Body of pancreas (tissue), 4 donors: ENCODE measurements around the gene POU3F3. TPM values are rescaled to one million over a fixed set of nuclear protein-coding genes. Genes with fewer than 3 reads are reported as not detected.

Experiments used
- ATAC-seq: fragments of 150-250 bp; one replicate; pipeline ENCODE4 v1.9.1; 2016
- DNase-seq, 4 donors: peaks; one replicate each; pipeline ENCODE4 v3.0.0-alpha.2; 2019
- H3K27ac ChIP-seq, 4 donors: fragments of 200-600 bp; sonication (generic); 1 replicate in 3 of 4; 2 replicates in 1 of 4; pipeline versions ENCODE4 v1.5.1 to v1.6.1; 2016 to 2019; ENCODE audit warnings: mild to moderate bottlenecking in 1 of 4, mixed read lengths in 1 of 4, moderate library complexity in 1 of 4
- H3K27me3 ChIP-seq, 2 donors: fragments of 200-600 bp; sonication (generic); one replicate each; pipeline ENCODE4 v1.6.0; 2016; ENCODE audit warnings: mild to moderate bottlenecking in 1 of 2
- H3K36me3 ChIP-seq, 2 donors: fragments of 200-600 bp; sonication (generic); replicated peaks in 1 of 2; 2 replicates each; pipeline ENCODE4 v1.5.1; 2016; ENCODE audit warnings: low read depth in 2 of 2; ENCODE audit not compliant: insufficient read depth in 1 of 2
- H3K4me1 ChIP-seq: fragments of 200-600 bp; sonication (generic); one replicate; pipeline ENCODE4 v1.6.0; 2016
- H3K4me3 ChIP-seq, 2 donors: fragments of 200-600 bp; sonication (generic); 1 replicate in 1 of 2; 2 replicates in 1 of 2; pipeline ENCODE4 v1.5.1; 2016 to 2019
- H3K9me3 ChIP-seq, 3 donors: fragments of 200-600 bp; sonication (generic); 1 replicate in 2 of 3; 2 replicates in 1 of 3; pipeline ENCODE4 v1.5.1; 2016
- POLR2A ChIP-seq, 3 donors: fragments of 450-650 bp; IDR thresholded peaks; one replicate each; pipeline ENCODE4 v1.6.1; 2016; ENCODE audit warnings: antibody characterized with exemption in 3 of 3, mild to moderate bottlenecking in 2 of 3
- WGBS, 2 donors: methylation state at CpG; one replicate each; pipeline ENCODE4 v1.1.5; 2017; 5-methylcytosine and 5-hydroxymethylcytosine counted together
- intact Hi-C: fragments of 100-400 bp; cut with DNase I; formaldehyde crosslinking; loops from one replicate; pipeline ENCODE4 v1.15.1; 2023
- total RNA-seq, 2 donors: library from RNA; depleted of rRNA; stranded (reverse); fragments of >200 nt; gene quantifications; one replicate each; pipeline ENCODE4 v1.1.0, GENCODE V29; 2016
- TF ChIP-seq, protein P1 (sequence below), 7 experiments: fragments of 450-650 bp in 4 of 7; fragments of 200-600 bp in 3 of 7; sonication (generic) in 3 of 7; IDR thresholded peaks; one replicate each; pipeline ENCODE4 v1.5.1; 2016 to 2019; ENCODE audit warnings: antibody characterized with exemption in 7 of 7

Gene POU3F3
- total RNA-seq, 2 donors from 2014 or later, result not detected

GRCh38 chr2:104866883-104867812 is 13.2 kb downstream of the POU3F3 start:
- no peak overlapping the region for H3K4me3 ChIP-seq
- H3K27ac ChIP-seq, result no peak overlapping the region
- H3K27me3 ChIP-seq, result peaks cover 10 to 63% of the 10 kb centered on the region in 2 donors
- DNase-seq (no peak), ATAC-seq (no peak)
- 2 to 4% methylated on average over 31 to 49 of the region's 51 CpGs for WGBS, 2 donors
- H3K9me3 ChIP-seq, result no peaks in the 10 kb centered on the region
- intact Hi-C loops, result no loop called here
- peaks cover 29% of the 10 kb centered on the region for H3K4me1 ChIP-seq
- no peak for TF ChIP-seq POLR2A (IDR thresholded peaks at IDR 0.05)
- TF ChIP-seq, protein P1, sequence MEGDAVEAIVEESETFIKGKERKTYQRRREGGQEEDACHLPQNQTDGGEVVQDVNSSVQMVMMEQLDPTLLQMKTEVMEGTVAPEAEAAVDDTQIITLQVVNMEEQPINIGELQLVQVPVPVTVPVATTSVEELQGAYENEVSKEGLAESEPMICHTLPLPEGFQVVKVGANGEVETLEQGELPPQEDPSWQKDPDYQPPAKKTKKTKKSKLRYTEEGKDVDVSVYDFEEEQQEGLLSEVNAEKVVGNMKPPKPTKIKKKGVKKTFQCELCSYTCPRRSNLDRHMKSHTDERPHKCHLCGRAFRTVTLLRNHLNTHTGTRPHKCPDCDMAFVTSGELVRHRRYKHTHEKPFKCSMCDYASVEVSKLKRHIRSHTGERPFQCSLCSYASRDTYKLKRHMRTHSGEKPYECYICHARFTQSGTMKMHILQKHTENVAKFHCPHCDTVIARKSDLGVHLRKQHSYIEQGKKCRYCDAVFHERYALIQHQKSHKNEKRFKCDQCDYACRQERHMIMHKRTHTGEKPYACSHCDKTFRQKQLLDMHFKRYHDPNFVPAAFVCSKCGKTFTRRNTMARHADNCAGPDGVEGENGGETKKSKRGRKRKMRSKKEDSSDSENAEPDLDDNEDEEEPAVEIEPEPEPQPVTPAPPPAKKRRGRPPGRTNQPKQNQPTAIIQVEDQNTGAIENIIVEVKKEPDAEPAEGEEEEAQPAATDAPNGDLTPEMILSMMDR (IDR thresholded peaks at IDR 0.05), result no peak
- no peaks in the 10 kb centered on the region for H3K36me3 ChIP-seq

DNA sequence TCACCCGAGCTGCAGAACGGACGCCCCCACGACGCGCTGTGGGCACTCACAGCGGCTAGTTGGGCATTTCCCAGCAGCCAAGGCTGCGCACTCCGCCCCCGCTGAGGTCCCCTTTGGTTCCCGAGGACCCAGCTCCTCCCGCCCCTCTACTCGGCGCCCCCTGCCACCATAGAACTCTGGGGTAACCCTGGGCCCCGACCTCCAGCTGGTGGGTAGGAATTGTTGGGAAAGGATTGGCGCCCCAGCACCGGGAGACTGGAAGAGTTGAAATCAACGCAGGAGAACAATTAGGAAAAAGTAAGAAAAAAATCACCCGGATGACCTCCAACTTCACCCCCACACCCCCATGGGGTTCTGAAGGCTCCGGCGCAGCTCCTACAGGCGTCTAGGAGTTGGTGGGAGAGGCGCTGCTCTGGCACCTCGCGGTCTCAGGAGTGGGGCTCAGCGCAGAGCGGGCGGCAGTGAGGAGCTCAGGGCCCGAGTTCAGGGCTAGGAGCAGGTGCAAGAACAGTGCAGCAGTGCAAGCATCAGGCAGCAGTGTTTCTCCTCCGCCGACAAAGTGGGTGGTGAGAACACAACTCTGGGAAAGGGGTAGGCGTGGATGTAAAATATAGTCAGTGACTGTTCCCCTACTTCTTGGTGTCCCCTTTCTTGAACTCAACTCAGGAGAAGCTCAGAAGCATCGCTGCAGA is 14.0 kb downstream of the POU3F3 start:
- ATAC-seq (no peak), DNase-seq (no peak)
- intact Hi-C loops, result no loop called here
- TF ChIP-seq, protein P1 (IDR thresholded peaks at IDR 0.05), result no peak
- no peak for TF ChIP-seq POLR2A (IDR thresholded peaks at IDR 0.05)
- Histone ChIP-seq H3K36me3 (no peaks in the 10 kb centered on the region), H3K4me3 (no peak overlapping the region), H3K27ac (no peak overlapping the region), H3K9me3 (no peaks in the 10 kb centered on the region), H3K4me1 (peaks cover 31% of the 10 kb centered on the region), H3K27me3 (peaks cover 4 to 56% of the 10 kb centered on the region in 2 donors)
- 16 to 20% methylated on average over 29 to 33 of the region's 33 CpGs for WGBS, 2 donors

DNA sequence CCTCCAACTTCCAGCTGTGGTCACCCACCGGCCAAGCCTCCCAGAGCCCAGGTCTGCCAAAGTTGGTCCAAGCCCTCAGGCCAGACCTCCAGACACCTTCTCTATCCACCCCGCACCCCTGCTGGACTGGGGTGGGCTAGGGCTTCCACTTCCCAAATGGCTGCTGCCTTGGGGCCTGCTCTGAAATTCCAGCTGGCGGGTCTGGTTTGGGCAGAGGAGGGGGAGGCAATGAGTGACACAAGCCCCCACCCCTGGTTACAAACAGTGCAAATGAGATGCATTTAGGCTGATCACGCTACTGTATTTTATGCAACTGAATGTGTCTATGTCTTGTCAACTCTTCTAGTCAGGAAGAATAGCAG is 14.6 kb downstream of the POU3F3 start:
- no peaks in the 10 kb centered on the region for H3K36me3 ChIP-seq
- H3K9me3 ChIP-seq, result no peaks in the 10 kb centered on the region
- 52 to 70% methylated on average over 4 of the region's 4 CpGs for WGBS, 2 donors
- no peak overlapping the region for H3K27ac ChIP-seq
- TF ChIP-seq POLR2A (IDR thresholded peaks at IDR 0.05), result no peak
- TF ChIP-seq, protein P1 (IDR thresholded peaks at IDR 0.05), result no peak
- DNase-seq (no peak), ATAC-seq (no peak)
- intact Hi-C loops, result no loop called here
- no peak overlapping the region for H3K4me3 ChIP-seq
- H3K4me1 ChIP-seq, result peaks cover 32% of the 10 kb centered on the region
- peaks cover 4 to 53% of the 10 kb centered on the region in 2 donors for H3K27me3 ChIP-seq

- ATAC-seq (no peak), DNase-seq (no peak)
- Histone ChIP-seq H3K36me3 (no peaks in the 10 kb centered on the region), H3K4me1 (peaks cover 24% of the 10 kb centered on the region), H3K27me3 (peaks cover 0 to 42% of the 10 kb centered on the region in 2 donors), H3K4me3 (no peak overlapping the region), H3K9me3 (no peaks in the 10 kb centered on the region), H3K27ac (no peak overlapping the region)
- 51 to 54% methylated on average over 4 of the region's 4 CpGs for WGBS, 2 donors
- no peak for TF ChIP-seq POLR2A (IDR thresholded peaks at IDR 0.05)
- TF ChIP-seq, protein P1 (IDR thresholded peaks at IDR 0.05), result no peak
- intact Hi-C loops, result no loop called here
Observed at GRCh38 chr2:104870100-104870975, 16.4 kb downstream of the POU3F3 start.
